Adrenal gland (tissue), 5 donors: ENCODE data around the gene SLC35B4.

Experiments
- POLR2A ChIP-seq, 2 donors: fragments of 450-650 bp; IDR thresholded peaks; one replicate each; pipeline ENCODE4 v1.6.1; 2017; ENCODE audit warnings: antibody characterized with exemption in 2 of 2, mild to moderate bottlenecking in 2 of 2, moderate library complexity in 1 of 2
- TF ChIP-seq, protein P1 (sequence below), 6 experiments: fragments of 450-650 bp in 4 of 6; fragments of 200-600 bp in 2 of 6; sonication (generic) in 1 of 6; IDR thresholded peaks; 1 replicate in 5 of 6; 2 replicates in 1 of 6; pipeline versions ENCODE4 v1.5.1 to v1.8.0; 2016 to 2021; ENCODE audit warnings: antibody characterized with exemption in 6 of 6, mild to moderate bottlenecking in 2 of 6, moderate library complexity in 1 of 6
- donor health status: DM: no; HTN: no; CAD: no.

DNA sequence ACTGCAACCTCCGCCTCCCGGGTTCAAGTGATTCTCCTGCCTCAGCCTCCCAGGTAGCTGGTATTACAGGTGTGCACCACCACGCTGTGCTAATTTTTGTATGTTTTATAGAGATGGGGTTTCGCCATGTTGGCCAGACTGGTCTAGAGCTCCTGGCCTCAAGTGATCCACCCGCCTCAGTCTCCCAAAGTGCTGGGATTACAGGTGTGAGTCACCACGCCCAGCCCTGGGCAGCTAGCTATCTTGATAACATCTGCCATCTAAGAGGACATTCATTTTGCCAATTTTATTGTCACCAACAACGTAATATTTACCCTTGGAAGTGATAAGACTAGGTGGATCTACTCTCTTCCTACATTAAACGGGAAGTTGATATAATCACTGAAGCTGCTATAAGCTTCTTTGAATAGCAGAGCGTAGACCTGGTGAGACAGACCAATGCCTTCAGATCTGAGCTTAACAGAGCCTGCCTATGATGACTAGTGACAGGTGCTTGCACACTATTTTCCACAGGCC lies 39.7 kb upstream of the SLC35B4 start:
- TF ChIP-seq, protein P1, sequence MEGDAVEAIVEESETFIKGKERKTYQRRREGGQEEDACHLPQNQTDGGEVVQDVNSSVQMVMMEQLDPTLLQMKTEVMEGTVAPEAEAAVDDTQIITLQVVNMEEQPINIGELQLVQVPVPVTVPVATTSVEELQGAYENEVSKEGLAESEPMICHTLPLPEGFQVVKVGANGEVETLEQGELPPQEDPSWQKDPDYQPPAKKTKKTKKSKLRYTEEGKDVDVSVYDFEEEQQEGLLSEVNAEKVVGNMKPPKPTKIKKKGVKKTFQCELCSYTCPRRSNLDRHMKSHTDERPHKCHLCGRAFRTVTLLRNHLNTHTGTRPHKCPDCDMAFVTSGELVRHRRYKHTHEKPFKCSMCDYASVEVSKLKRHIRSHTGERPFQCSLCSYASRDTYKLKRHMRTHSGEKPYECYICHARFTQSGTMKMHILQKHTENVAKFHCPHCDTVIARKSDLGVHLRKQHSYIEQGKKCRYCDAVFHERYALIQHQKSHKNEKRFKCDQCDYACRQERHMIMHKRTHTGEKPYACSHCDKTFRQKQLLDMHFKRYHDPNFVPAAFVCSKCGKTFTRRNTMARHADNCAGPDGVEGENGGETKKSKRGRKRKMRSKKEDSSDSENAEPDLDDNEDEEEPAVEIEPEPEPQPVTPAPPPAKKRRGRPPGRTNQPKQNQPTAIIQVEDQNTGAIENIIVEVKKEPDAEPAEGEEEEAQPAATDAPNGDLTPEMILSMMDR (IDR thresholded peaks at IDR 0.05): no peak
- no peak for TF ChIP-seq POLR2A (IDR thresholded peaks at IDR 0.05)
